Parathyroid adenoma (tissue), 2 donors: ENCODE measurements around the gene CHP2.

ENCODE experiments used
- H2AFZ ChIP-seq: fragments of 300-600 bp; sonication (generic); one replicate; pipeline ENCODE4 v1.7.0; 2017; ENCODE audit warnings: antibody characterized with exemption, mild to moderate bottlenecking
- H3K27ac ChIP-seq: fragments of 300-600 bp; sonication (generic); one replicate; pipeline ENCODE4 v1.7.0; 2017
- H3K27me3 ChIP-seq: fragments of 300-600 bp; sonication (generic); one replicate; pipeline ENCODE4 v1.7.0; 2017; ENCODE audit warnings: low read length; ENCODE audit not compliant: control insufficient read depth, insufficient read depth
- H3K36me3 ChIP-seq: fragments of 300-600 bp; sonication (generic); one replicate; pipeline ENCODE4 v1.7.0; 2017; ENCODE audit warnings: low read length; ENCODE audit not compliant: control insufficient read depth, insufficient read depth
- H3K4me1 ChIP-seq: fragments of 300-600 bp; sonication (generic); one replicate; pipeline ENCODE4 v1.7.0; 2017; ENCODE audit warnings: control low read depth
- H3K4me2 ChIP-seq: fragments of 300-600 bp; sonication (generic); one replicate; pipeline ENCODE4 v1.7.0; 2017; ENCODE audit warnings: low read length
- H3K4me3 ChIP-seq: fragments of 300-600 bp; sonication (generic); one replicate; pipeline ENCODE4 v1.7.0; 2017; ENCODE audit warnings: low read depth, low read length
- H3K79me2 ChIP-seq: fragments of 300-600 bp; sonication (generic); one replicate; pipeline ENCODE4 v1.7.0; 2017; ENCODE audit warnings: control low read depth
- H3K9ac ChIP-seq: fragments of 300-600 bp; sonication (generic); one replicate; pipeline ENCODE4 v1.7.0; 2017; ENCODE audit warnings: mild to moderate bottlenecking
- H3K9me3 ChIP-seq: fragments of 300-600 bp; sonication (generic); one replicate; pipeline ENCODE4 v1.7.0; 2017; ENCODE audit warnings: low read length; ENCODE audit not compliant: control insufficient read depth
- CTCF ChIP-seq: fragments of 300-600 bp; sonication (generic); IDR thresholded peaks from one replicate; pipeline ENCODE4 v1.7.0; 2017; ENCODE audit warnings: antibody characterized with exemption, mild to moderate bottlenecking
- donor health status: primary hyperparathyroidism.

CHP2 gene

GRCh38 chr16:23755484-23755809, 621 bp downstream of the CHP2 start:
- Histone ChIP-seq H2AFZ (no peak overlapping the region), H3K27me3 (peaks cover 4% of the 10 kb centered on the region), H3K79me2 (no peaks in the 10 kb centered on the region), H3K36me3 (no peaks in the 10 kb centered on the region), H3K9ac (no peak overlapping the region), H3K27ac (no peak overlapping the region), H3K9me3 (no peaks in the 10 kb centered on the region), H3K4me3 (no peak overlapping the region), H3K4me2 (no peak overlapping the region), H3K4me1 (no peaks in the 10 kb centered on the region)
- no peak for TF ChIP-seq CTCF

- no peaks in the 10 kb centered on the region for H3K4me1 ChIP-seq
- H3K9me3 ChIP-seq, result no peaks in the 10 kb centered on the region
- H3K79me2 ChIP-seq, result no peaks in the 10 kb centered on the region
- no peaks in the 10 kb centered on the region for H3K36me3 ChIP-seq
- H2AFZ ChIP-seq, result no peak overlapping the region
- no peak overlapping the region for H3K9ac ChIP-seq
- H3K4me3 ChIP-seq, result no peak overlapping the region
- H3K27me3 ChIP-seq, result peaks cover 4% of the 10 kb centered on the region
- H3K27ac ChIP-seq, result no peak overlapping the region
- TF ChIP-seq CTCF, result no peak
- H3K4me2 ChIP-seq, result no peak overlapping the region
These were observed 2.3 kb downstream of the CHP2 start for GRCh38 chr16:23757116-23757515.

GRCh38 chr16:23757937-23758619, 3.3 kb downstream of the CHP2 start:
- H3K27me3 ChIP-seq, result peaks cover 4% of the 10 kb centered on the region
- no peak overlapping the region for H3K27ac ChIP-seq
- no peak overlapping the region for H2AFZ ChIP-seq
- H3K4me1 ChIP-seq, result no peaks in the 10 kb centered on the region
- H3K4me3 ChIP-seq, result no peak overlapping the region
- H3K79me2 ChIP-seq, result no peaks in the 10 kb centered on the region
- H3K9ac ChIP-seq, result no peak overlapping the region
- no peaks in the 10 kb centered on the region for H3K9me3 ChIP-seq
- H3K4me2 ChIP-seq, result no peak overlapping the region
- H3K36me3 ChIP-seq, result no peaks in the 10 kb centered on the region
- TF ChIP-seq CTCF, result no peak

GRCh38 chr16:23765933-23766332, 11.1 kb downstream of the CHP2 start:
- Histone ChIP-seq H3K9ac (no peak overlapping the region), H3K79me2 (no peaks in the 10 kb centered on the region), H3K27ac (no peak overlapping the region), H3K4me2 (no peak overlapping the region), H2AFZ (no peak overlapping the region), H3K27me3 (no peaks in the 10 kb centered on the region), H3K4me3 (no peak overlapping the region), H3K4me1 (no peaks in the 10 kb centered on the region), H3K9me3 (no peaks in the 10 kb centered on the region), H3K36me3 (no peaks in the 10 kb centered on the region)
- no peak for TF ChIP-seq CTCF

- Histone ChIP-seq H2AFZ (no peak overlapping the region), H3K36me3 (no peaks in the 10 kb centered on the region), H3K27ac (no peak overlapping the region), H3K9me3 (no peaks in the 10 kb centered on the region), H3K27me3 (no peaks in the 10 kb centered on the region), H3K79me2 (no peaks in the 10 kb centered on the region), H3K4me2 (no peak overlapping the region), H3K4me3 (no peak overlapping the region), H3K4me1 (no peaks in the 10 kb centered on the region), H3K9ac (no peak overlapping the region)
- no peak for TF ChIP-seq CTCF
These were observed 13.8 kb downstream of the CHP2 start for GRCh38 chr16:23768581-23768980.
